ENCODE data around the gene UBXN2A. TPM values are rescaled to one million over a fixed set of nuclear protein-coding genes. Genes with fewer than 3 reads are reported as not detected.

Gene UBXN2A
- total and polyA plus RNA-seq, 10 of the 15 experiments (the other 5 are each of a cell fraction or from before 2014, with no cell fraction given), result 3.7 to 23.5 (median 14.6) TPM

GRCh38 chr2:23992931-23993330 lies 52.7 kb downstream of the UBXN2A start:
- no peaks in the 10 kb centered on the region for H4K20me1 ChIP-seq (ENCODE audit: control insufficient read depth, insufficient read depth)
- H3K4me3 ChIP-seq, result no peak overlapping the region
- BruUV-seq (replicated peaks), result no TSS peak
- H3K79me2 ChIP-seq (ENCODE audit: control insufficient read depth, insufficient read depth, low read length), result no peaks in the 10 kb centered on the region
- ChIA-PET POLR2A (interaction anchor here (0.6 kb wide), 1 partner anchor 66 kb away, joined by 7 read pairs; no protein-coding TSS in a partner anchor), RAD21 (ENCODE audit: unreplicated experiment) (interaction anchor here (1.2 kb wide), 1 partner anchor 66 kb away, joined by 5 read pairs; the partner anchor contains the start of gene ATAD2B), CTCF (interaction anchor here (0.9 to 1.8 kb wide), 3 partner anchors 65 to 168 kb away, joined by 3 to 5 read pairs (median 3); partner anchors contain the start of gene TP53I3), SMC1A (ENCODE audit: uncharacterized antibody, unreplicated experiment) (interaction anchor here (1.1 to 1.5 kb wide), 3 partner anchors 10 to 168 kb away, joined by 3 to 5 read pairs (median 3); partner anchors contain the start of gene ATAD2B)
- no peaks in the 10 kb centered on the region for H3K27me3 ChIP-seq (replicated peaks in 1 of 2; ENCODE audit: control insufficient read depth in 2 of 2, insufficient read depth in 2 of 2, low read length in 1 of 2)
- intact Hi-C loops (cut with micrococcal nuclease; ENCODE audit: unreplicated experiment) (no loop called here), in situ Hi-C loops (cut with MboI) (no loop called here)
- no peak overlapping the region for H3K9ac ChIP-seq (ENCODE audit: control insufficient read depth, insufficient read depth, low read length)
- ATAC-seq, result no peak
- no peaks in the 10 kb centered on the region for H3K4me1 ChIP-seq (ENCODE audit: control insufficient read depth, insufficient read depth, low read length)
- H2AFZ ChIP-seq (ENCODE audit: control insufficient read depth, low read depth, low read length), result no peak overlapping the region
- 50% methylated on average over 1 of the region's 1 CpG for WGBS (ENCODE audit: insufficient coverage, insufficient replicate concordance, low lambda C conversion rate, missing lambda C conversion rate)
- no peak overlapping the region for H3K27ac ChIP-seq (ENCODE audit: control insufficient read depth, insufficient read depth)
- no peaks in the 10 kb centered on the region for H3K36me3 ChIP-seq (ENCODE audit: control insufficient read depth in 2 of 2, insufficient read depth in 2 of 2, low read length in 1 of 2)
- DNase-seq (ENCODE audit: low read depth, low spot score), result no peak
- H3K9me3 ChIP-seq (replicated peaks; ENCODE audit: control insufficient read depth, insufficient read depth, low read length), result no peaks in the 10 kb centered on the region
- no peak for FAIRE-seq
- TF ChIP-seq REST (IDR thresholded peaks at IDR 0.05; ENCODE audit: low read depth, low read length) (no peak), RELB (IDR thresholded peaks at IDR 0.05; ENCODE audit: low read depth) (no peak), MTA3 (IDR thresholded peaks at IDR 0.05; ENCODE audit: borderline replicate concordance, low read length) (no peak)
- no peak overlapping the region for H3K4me2 ChIP-seq (ENCODE audit: control insufficient read depth, insufficient read depth)
